HG03103 (cell line): ENCODE results near the gene METRN.
A peak's percentile ranks its signal among the peaks of the same experiment; 100 is the strongest.

Experiments used
- ATAC-seq: cut with Tn5 transposase; IDR thresholded peaks from one replicate; pipeline ENCODE4 v1.9.1; 2021; ENCODE audit warnings: low read depth; ENCODE audit not compliant: unreplicated experiment

The METRN gene

DNA sequence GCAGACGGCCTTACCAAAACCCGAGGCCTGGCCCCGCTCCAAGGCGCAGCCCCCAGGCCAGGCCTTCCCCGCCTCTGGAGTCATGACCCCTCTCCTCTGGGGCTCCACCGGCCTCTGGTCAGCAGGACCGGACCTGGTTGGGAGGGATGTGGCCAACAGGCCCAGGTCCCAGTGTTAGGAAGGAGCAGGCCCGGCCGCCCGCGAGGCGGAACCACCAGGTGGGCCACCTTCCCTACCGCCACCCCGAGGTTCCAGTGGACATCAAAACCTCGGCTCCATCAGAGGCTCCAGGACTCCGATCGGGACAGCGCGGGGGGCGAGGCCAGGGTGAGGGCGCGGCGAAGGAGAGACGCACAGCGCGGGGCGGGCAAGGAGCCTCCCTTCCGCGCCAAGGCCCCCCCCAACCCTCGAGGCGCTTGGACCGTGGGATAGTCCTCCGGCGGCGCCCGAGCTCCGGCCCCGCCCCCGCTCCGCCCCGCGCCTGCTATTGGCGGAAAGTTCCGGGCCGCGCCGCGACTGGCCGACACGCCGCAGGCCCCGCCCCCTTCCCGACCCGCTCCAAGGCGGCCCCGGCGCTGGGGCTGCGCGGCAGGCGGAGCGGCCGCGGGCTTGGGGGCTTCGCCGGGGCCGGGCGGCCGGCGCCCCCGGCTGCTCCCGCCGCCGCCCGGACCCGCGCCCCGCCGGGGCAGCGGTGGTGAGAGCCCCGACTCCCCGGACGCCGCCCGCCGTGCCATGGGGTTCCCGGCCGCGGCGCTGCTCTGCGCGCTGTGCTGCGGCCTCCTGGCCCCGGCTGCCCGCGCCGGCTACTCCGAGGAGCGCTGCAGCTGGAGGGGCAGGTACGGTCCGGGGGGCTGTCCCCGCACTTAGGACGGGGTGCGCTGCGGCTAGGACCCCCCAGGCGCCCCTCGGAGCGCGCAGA, at the start of gene METRN:
METRN (plus strand) TSS at position 561 of the 919 bp plus-strand sequence; CDS start at position 733, 172 bp downstream.
- no peak for ATAC-seq

DNA sequence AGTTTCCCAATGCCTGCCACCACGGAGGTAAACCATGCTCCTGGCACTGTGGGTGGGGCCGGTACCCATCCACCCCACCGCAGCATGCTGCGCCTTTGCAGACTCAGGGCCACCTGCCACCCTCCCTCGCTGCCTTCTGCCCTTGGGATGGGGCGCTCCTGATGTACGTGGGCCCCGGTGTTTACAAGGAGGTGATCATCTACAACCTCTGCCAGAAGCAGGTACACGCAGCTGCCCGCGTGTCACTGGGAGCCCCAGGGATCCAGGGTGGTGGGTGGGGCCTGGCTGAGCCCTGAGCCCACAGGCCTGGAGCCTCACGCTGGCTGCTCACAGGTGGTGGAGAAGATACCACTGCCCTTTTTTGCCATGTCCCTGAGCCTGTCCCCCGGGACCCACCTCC, 48.3 kb upstream of the METRN start:
- ATAC-seq: no peak

DNA sequence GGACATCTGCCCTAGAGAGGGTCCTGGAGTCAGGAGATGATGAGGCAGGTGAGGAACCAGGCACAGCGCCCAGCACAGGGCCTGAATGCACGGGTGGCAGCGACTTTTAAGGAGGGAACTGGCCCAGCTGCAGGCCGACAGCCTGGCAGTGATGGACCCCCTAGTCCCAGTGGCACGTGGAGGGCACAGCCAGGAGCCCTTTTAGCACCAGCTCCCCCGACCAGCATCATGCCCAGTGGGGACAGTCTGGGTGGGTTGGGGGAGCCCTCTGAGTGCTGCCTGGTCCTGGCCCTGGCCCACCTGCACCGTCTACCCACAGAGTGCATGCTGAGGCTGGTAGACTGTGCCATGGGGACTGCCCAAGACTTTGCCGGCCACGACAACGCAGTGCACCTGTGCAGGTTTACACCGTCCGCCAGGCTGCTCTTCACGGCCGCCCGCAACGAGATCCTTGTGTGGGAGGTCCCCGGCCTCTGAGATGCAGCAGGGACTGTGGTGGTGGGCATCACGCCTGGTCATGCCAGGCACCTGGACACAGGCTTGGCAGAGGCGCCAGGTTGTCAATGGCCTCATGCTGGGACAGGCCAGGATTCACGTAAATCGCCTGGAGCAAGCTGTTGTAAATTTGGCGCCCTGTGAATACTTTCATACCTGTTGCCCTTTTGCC, 47.7 kb upstream of the METRN start:
- no peak for ATAC-seq

DNA sequence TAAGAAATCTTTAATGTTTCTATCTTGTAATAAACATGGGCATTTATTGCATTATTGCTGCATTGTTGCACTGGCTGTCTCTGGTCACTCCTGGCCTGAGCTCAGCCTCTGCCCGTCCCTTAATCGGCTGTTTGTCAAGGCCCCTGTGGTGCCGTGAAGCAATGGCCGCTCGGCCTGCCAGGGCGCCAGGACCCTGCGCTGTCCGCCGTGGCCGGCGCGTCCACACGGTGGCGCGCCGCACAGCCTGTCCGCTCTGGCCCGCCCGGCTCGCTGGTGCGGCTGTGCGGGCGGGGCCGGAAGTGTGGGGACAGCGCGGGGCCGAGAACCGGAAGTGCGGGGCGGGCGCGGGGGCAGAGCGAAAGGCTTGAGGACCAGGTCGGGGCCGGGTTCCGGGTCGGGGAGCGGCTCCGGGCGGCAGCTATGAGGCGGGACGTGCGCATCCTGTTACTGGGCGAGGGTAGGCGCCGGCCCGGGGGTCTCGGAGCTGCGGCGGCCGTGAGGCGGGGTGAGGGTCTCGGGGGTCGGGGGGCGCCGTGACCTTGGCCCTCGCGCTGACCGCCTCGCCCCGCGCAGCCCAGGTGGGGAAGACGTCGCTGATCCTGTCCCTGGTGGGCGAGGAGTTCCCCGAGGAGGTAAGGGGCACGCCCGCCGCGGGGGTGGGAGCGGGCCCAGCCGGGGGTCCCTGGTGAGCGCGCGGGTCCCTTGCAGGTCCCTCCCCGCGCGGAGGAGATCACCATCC, 47.0 kb upstream of the METRN start, which contains the start of gene RHOT2:
RHOT2 (plus strand) TSS at position 353 of the 739 bp plus-strand sequence; CDS start at position 421, 68 bp downstream.
- peak; percentile 72 for ATAC-seq

DNA sequence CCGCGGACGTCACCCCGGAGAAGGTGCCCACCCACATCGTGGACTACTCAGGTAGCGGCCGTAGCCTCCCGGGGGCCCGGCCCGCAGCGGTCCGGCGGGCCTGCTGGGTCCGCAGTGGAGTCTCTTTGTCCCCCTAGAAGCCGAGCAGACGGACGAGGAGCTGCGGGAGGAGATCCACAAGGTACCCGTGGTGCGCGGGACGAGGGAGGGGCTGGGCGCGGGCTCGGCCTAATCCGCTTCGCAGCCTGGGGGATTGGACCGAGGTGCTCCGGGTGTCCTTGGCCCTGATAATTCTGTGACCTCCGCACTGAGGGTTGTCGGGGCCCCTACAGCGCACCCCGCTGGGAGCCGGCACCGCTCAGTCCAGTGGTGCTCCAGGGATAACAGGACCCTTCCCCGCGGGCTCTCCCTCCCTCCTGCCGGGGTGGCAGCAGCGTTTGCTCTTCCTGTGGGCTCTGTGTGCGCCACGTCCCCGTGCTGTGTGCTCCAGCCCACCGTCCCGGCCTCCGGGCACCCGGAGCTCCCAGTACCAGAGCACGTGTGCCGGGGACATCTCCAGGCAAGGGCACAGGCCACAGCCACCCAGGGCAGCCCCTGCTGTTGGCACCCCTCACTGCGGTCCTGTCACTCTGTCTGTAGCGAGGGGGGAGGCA, 46.3 kb upstream of the METRN start:
- ATAC-seq: no peak

DNA sequence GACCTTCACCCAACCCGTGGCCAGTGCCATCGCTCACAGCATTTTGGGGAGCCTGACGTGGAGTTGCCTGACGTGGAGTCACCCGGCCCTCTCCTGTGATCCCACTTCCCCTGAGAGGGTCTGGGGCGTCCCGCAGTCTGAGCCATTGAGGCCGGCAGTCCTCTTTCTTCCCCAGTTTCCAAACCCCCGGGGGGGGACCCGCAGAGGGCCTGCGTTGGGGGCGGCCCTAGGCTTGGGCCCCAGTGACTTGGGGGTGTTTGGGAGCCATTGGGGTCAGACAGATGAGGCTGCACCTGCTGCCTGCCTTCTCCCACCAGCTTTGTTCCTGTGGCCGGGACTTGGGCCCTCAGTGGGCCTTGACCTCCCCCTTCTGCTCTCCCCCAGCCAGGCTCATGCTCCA, 45.3 kb upstream of the METRN start:
- no peak for ATAC-seq

DNA sequence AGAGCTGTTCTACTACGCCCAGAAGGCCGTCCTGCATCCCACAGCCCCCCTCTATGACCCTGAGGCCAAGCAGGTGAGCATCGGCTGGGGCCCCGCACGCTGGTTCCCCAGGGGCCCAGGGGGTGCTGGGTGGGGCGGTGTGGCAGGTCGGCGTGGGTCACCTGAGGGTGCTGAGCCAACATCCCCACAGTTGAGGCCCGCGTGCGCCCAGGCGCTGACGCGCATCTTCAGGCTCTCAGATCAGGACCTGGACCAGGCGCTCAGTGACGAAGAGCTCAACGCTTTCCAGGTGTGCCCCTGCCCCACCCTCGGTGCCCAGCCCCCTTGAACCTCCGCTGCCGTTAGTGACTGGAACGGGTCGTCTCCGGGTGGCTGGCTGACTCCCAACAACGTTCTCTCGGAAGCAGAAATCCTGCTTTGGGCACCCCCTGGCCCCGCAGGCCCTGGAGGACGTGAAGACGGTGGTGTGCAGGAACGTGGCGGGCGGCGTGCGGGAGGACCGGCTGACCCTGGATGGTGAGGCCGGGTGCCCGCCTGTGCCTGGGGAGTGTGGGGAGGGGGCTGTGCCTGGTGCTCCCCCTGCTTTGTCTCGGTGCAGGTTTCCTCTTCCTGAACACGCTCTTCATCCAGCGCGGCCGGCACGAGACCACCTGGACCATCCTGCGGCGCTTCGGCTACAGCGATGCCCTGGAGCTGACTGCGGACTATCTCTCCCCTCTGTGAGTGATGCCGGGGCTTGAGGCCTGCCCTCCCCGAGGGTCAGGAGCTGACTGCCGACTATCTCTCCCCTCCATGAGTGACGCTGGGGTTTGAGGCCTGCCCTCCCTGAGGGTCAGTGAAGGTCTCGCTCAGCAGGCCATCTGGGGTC, 44.2 kb upstream of the METRN start:
- no peak for ATAC-seq

DNA sequence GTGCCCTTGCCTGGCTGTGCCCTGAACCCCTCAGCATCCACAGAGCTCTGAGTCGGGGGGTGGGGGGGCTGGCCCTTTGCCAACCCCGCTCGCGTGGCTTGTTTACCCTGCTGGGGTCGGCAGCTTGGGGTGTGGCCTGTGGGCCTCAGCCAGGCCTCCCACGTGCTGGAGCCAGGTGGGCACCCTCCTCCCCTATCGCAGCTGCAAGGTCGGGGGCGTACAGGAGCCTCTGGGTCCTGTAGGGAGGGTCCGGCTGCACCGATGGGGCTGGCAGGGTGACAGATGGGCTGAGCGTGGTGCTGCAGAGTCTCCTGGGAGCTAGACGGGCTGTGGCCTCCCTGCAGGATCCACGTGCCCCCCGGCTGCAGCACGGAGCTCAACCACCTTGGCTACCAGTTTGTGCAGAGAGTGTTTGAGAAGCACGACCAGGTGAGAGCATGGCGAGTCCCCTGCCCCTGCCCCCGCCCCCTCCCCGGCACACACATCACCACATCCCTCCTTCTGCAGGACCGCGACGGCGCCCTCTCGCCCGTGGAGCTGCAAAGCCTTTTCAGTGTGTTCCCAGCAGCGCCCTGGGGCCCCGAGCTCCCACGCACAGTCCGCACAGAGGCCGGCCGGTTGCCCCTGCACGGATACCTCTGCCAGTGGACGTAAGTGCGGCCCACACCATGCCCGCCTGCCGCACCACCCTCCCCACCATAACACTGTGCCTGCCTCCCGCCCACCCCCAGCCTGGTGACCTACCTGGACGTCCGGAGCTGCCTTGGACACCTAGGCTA, 43.4 kb upstream of the METRN start:
- no peak for ATAC-seq

DNA sequence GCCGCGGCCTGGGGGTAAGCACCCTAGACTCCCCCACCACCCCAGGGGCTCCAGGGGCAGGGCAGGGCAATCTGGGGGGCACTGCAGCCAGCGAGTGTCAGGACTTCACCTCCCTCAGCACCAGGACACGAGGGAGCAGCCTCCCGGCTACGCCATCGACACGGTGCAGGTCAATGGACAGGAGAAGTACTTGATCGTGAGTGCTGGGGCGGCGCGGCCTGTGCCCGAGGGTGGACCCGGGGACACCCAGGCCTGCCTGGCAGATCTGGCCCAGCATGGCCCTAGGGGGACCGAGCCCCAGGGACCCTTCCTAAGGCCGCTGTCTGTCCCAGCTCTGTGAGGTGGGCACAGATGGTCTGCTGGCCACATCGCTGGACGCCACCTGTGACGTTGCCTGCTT, 42.5 kb upstream of the METRN start:
- no peak for ATAC-seq

DNA sequence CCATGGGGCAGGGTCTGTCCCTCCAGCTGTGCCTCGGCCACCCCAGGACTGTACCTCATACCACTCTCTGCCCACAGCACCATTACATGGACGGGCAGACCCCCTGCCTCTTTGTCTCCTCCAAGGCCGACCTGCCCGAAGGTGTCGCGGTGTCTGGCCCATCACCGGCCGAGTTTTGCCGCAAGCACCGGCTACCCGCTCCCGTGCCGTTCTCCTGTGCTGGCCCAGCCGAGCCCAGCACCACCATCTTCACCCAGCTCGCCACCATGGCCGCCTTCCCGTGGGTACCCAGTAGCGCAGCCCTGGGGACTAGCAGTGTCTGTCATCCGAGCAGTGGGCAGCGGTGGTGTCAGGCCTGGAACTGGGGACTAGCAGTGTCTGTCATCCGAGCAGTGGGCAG, 42.1 kb upstream of the METRN start:
- ATAC-seq: no peak

DNA sequence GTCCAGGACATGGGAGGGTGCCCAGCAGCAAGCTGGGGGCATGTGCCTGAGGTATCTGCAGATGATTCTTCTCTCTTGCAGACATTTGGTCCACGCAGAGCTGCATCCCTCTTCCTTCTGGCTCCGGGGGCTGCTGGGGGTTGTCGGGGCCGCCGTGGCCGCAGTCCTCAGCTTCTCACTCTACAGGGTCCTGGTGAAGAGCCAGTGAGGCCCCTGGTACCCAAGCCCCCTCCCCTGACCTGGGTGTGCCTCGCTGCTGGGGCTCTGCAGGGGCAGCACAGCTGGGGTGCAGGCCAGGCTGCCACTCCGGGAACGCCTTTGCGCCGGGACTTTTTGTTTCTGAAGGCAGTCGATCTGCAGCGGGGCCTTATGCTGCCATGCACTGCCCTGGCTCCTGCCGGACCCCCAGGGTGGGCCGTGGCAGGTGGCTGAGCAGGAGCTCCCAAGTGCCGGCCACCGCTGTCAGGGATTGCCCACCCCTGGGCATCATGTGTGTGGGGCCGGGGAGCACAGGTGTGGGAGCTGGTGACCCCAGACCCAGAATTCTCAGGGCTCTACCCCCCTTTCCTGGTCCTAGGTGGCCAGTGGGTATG, 41.4 kb upstream of the METRN start:
- ATAC-seq: no peak

DNA sequence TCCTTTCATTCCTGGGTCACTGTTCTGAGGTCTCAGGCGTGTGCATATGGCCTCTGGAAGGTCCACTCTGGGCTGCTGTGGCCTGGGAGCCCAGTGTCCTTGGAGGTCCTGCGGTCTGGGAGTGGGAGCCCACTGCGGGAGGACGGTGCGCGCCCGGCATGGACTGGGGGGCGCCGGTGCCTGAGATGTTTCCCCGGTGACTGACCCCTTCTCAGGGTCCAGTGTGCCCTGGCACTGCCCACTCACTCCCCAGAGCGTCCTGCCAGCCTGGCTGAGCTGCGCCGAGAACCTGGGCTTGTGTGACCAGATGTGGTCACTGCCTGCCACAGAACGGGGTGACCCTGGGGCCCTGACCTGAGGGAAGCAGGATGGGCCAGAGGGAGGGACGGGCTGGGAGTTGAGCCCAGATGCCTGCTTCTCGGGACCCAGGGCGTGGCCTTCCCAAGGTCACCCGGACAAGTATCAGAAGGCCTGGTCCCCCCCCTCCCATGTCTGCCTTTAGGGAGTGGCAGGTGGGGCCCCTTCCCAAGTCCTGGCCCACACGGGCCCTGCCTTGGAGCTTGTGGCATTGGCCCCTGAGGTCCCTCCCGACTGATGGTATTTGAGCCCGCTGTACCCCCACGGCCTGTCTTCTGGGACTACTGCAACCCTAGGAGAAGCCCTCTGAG, 40.6 kb upstream of the METRN start:
- no peak for ATAC-seq

DNA sequence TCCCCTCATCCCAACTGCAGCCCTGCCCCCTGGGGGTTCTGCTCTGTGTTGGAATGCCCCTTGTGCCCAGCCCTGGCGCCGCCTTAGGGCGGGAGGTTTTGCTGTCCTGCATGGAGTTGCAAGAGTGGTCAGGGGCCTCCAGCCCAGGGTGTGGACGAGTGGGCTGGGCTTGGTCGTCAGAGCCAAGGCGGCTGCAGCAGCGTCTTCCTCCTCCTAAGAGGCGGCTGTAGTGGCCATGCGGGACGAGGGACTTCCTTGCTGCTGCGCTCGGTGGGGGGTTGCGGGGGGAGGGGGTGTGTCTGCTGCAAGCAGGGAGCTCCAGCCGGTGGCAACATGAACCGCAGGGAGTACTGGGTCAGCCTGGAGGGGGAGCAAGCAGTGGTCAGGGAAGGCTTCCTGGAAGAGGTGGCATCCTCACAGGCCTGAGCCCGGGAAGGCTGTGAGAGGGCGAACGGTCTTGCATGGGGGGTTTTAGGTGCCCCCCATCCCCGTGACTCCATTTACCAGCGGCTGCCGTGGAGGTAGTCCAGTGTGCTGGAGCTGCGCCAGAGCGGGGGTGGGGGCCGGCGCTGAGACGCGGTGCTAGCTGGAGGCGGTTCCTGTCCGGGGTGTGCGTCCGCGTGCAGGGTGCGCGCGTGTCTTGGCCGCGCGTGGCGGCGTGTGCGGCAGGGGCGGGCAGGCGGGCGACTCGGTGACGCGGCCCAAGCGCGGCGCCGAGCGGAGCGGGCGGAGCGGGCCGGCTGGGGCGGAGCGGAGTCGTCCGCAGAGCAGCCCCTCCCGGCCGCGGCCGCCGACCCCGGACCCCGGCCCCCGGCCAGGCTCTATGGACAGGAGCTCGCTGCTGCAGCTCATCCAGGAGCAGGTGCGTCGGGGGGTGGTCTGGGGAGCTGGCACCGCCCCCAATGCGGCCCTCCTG, 39.7 kb upstream of the METRN start, which contains the start of gene RHBDL1:
RHBDL1 (plus strand) TSS at position 704 of the 916 bp plus-strand sequence; CDS start at position 824, 120 bp downstream.
- no peak for ATAC-seq

DNA sequence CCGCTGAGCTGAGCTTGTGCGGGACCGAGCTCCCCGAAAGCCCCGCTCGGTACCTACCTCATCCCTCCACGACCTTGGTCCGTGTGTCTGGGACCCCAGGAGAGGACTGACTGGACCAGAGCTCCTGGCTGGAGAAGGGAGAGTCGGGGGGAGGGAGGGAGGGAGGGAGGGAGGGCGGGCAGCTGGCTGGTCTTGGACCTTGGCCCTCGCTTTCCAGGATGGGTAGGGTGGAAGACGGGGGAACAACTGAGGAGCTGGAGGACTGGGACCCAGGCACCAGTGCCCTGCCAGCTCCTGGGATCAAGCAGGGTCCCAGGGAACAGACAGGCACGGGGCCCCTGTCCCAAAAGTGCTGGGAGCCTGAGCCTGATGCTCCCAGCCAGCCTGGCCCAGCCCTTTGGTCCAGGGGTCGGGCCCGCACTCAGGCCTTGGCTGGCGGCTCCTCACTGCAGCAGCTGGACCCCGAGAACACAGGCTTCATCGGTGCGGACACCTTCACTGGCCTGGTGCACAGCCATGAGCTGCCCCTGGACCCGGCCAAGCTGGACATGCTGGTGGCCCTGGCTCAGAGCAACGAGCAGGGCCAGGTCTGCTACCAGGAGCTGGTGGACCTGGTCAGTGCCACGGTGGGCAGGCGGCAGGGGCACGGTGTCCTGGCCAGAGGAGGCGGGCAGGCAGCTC, 38.9 kb upstream of the METRN start:
- ATAC-seq: no peak

DNA sequence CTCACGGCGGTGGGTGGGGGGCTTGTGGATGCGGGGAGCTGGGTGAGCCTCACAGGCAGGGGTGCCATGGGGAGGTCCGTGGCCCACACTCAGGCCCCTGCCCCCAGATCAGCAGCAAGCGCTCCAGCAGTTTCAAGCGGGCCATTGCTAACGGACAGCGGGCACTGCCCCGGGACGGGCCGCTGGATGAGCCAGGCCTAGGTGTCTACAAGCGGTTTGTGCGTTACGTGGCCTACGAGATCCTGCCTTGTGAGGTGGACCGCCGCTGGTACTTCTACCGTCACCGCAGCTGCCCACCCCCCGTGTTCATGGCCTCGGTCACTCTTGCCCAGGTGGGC, 38.4 kb upstream of the METRN start:
- ATAC-seq: no peak

DNA sequence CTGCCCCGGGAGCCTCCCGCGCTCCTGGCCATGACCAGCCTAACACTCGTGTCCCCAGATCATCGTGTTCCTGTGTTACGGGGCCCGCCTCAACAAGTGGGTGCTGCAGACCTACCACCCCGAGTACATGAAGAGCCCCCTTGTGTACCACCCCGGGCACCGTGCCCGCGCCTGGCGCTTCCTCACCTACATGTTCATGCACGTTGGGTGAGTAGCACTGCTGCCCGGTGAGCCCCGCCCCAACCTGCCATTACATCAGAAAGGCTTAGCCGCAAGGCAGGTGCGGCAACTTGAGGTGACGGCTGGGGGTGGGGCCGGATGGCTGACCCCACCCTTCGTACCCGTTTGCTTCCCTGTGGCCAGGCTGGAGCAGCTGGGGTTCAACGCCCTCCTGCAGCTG, 38.0 kb upstream of the METRN start:
- ATAC-seq: no peak
